ENCODE data around the gene PRG3.
"Not testable (repeated sequence)": the region's sequence is repeated elsewhere in the genome, so short reads cannot be mapped to it uniquely, and the experiment has no call there.

Gene PRG3

GRCh38 chr11:57407941-57408475 lies 27.1 kb upstream of the PRG3 start:
- no peak for DNase-seq

- DNase-seq, result no peak
Observed at GRCh38 chr11:57407010-57407920, 26.3 kb upstream of the PRG3 start.

- peak; percentile 73 for DNase-seq
Observed at GRCh38 chr11:57406337-57406904, 25.5 kb upstream of the PRG3 start.

- DNase-seq, result no peak
Observed at GRCh38 chr11:57405271-57405860, 24.4 kb upstream of the PRG3 start.

GRCh38 chr11:57403802-57404147 lies 22.8 kb upstream of the PRG3 start:
- DNase-seq, result no peak

- DNase-seq, result not testable (repeated sequence)
Observed at GRCh38 chr11:57403003-57403801, 22.3 kb upstream of the PRG3 start.

- DNase-seq, result no peak
Observed at GRCh38 chr11:57402188-57403002, 21.4 kb upstream of the PRG3 start.

- DNase-seq, result no peak
Observed at GRCh38 chr11:57399972-57400578, 19.1 kb upstream of the PRG3 start.

GRCh38 chr11:57399221-57399620 lies 18.3 kb upstream of the PRG3 start:
- no peak for DNase-seq

GRCh38 chr11:57397394-57397990 lies 16.5 kb upstream of the PRG3 start:
- no peak for DNase-seq

GRCh38 chr11:57396744-57397143 lies 15.8 kb upstream of the PRG3 start:
- no peak for DNase-seq

- DNase-seq, result no peak
Observed at GRCh38 chr11:57395905-57396623, 15.1 kb upstream of the PRG3 start.

GRCh38 chr11:57394203-57394965 lies 13.4 kb upstream of the PRG3 start:
- no peak for DNase-seq

- no peak for DNase-seq
Observed at GRCh38 chr11:57392763-57393105, 11.8 kb upstream of the PRG3 start.

- no peak for DNase-seq
Observed at GRCh38 chr11:57392066-57392762, 11.3 kb upstream of the PRG3 start.

- no peak for DNase-seq
Observed at GRCh38 chr11:57391539-57391938, 10.6 kb upstream of the PRG3 start.

GRCh38 chr11:57391111-57391510 lies 10.2 kb upstream of the PRG3 start:
- DNase-seq, result no peak

- DNase-seq, result no peak
Observed at GRCh38 chr11:57390535-57390934, 9.6 kb upstream of the PRG3 start, which contains the start of gene PRG2. PRG2 (minus strand) TSS chr11:57390650; CDS start chr11:57389944, 706 bp downstream.

All from activated CD4-positive, alpha-beta T cell treated with anti-CD3 and anti-CD28 coated beads, Interleukin-2, Interleukin-6, amounts not matched to agents 100 ng/mL and 50 ng/mL, durations not matched to agents 16 hours and 8 hours (primary cell).